Measurements from ENCODE around the gene SLC9A7. TPM values are rescaled to one million over a fixed set of nuclear protein-coding genes. Genes with fewer than 3 reads are reported as not detected.

Gene SLC9A7
- total and polyA plus RNA-seq, 12 donors, result 2.3 to 22.8 (median 12.4) TPM

- TF ChIP-seq, protein P1, sequence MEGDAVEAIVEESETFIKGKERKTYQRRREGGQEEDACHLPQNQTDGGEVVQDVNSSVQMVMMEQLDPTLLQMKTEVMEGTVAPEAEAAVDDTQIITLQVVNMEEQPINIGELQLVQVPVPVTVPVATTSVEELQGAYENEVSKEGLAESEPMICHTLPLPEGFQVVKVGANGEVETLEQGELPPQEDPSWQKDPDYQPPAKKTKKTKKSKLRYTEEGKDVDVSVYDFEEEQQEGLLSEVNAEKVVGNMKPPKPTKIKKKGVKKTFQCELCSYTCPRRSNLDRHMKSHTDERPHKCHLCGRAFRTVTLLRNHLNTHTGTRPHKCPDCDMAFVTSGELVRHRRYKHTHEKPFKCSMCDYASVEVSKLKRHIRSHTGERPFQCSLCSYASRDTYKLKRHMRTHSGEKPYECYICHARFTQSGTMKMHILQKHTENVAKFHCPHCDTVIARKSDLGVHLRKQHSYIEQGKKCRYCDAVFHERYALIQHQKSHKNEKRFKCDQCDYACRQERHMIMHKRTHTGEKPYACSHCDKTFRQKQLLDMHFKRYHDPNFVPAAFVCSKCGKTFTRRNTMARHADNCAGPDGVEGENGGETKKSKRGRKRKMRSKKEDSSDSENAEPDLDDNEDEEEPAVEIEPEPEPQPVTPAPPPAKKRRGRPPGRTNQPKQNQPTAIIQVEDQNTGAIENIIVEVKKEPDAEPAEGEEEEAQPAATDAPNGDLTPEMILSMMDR (IDR thresholded peaks at IDR 0.05), result no peak
- TF ChIP-seq POLR2A (IDR thresholded peaks at IDR 0.05), result no peak
- H3K4me1 ChIP-seq (replicated peaks in 1 of 2), result no peaks in the 10 kb centered on the region
- intact Hi-C loops (cut with DNase I), result no loop called here
- WGBS, 4 donors, result 56 to 83% (median 68%) methylated on average over 2 of the region's 2 CpGs
- H3K4me3 ChIP-seq, result no peak overlapping the region
- H3K36me3 ChIP-seq (replicated peaks in 1 of 2), result no peaks in the 10 kb centered on the region
- H3K27me3 ChIP-seq, result no peaks in the 10 kb centered on the region
- H3K9me3 ChIP-seq (replicated peaks in 1 of 3), result no peaks in the 10 kb centered on the region
- no peak overlapping the region for H3K27ac ChIP-seq
- DNase-seq, result no peak
These were observed 92.1 kb downstream of the SLC9A7 start for GRCh38 chrX:46666831-46667230.

DNA sequence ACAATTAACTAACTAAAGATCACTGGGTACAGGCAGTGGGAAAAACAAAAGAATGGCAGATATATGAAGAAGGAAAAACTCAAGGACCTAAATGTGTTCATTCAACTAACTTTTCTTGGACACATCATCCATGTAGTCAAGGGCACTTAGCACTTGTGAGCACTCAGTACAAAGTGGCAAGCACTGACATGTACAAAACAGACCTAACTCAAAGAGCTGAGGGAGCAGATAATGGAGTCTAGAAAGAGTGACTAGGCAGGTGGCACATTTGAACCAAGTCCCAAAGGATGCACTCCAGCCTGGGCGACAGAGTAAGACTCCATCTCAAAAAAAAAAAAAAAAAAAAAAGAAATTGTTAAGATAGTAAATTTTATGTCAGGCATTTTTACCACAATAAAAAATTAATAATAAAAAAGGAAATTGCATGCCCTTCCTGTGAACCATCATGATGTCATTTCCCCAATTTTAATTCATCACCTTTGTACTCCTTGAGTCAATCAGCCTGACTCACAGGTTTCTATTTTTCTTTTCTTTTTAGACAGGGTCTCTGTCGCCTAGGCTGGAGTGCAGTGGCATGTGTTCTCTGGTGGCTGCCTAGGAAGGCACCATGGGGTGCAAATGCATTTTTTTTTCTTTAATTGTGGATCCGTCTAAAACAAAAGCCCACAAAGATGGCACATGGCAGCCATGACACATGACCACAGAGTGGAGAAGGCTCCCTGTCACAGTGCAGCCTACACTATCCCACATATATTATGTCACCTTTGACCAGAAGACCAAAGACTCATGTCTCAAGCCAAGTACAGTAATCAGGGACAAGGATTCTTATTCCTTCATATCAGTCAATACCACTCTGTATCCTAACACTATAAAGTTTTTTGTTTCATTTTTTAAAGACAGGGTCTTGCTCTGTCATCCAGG lies 93.4 kb downstream of the SLC9A7 start:
- H3K36me3 ChIP-seq (replicated peaks in 1 of 2), result no peaks in the 10 kb centered on the region
- H3K27ac ChIP-seq, result no peak overlapping the region
- 62 to 80% (median 76%) methylated on average over 3 of the region's 3 CpGs for WGBS, 4 donors
- intact Hi-C loops (cut with DNase I), result no loop called here
- TF ChIP-seq, protein P1 (IDR thresholded peaks at IDR 0.05), result no peak
- no peak for TF ChIP-seq POLR2A (IDR thresholded peaks at IDR 0.05)
- no peak overlapping the region for H3K4me3 ChIP-seq
- DNase-seq, result no peak
- no peaks in the 10 kb centered on the region for H3K27me3 ChIP-seq
- H3K9me3 ChIP-seq (replicated peaks in 1 of 3), result no peaks in the 10 kb centered on the region
- no peaks in the 10 kb centered on the region for H3K4me1 ChIP-seq (replicated peaks in 1 of 2)

- no peak for DNase-seq
- H3K4me1 ChIP-seq (replicated peaks in 1 of 2), result no peaks in the 10 kb centered on the region
- intact Hi-C loops (cut with DNase I), result no loop called here
- TF ChIP-seq POLR2A (IDR thresholded peaks at IDR 0.05), result no peak
- TF ChIP-seq, protein P1 (IDR thresholded peaks at IDR 0.05), result no peak
- no peaks in the 10 kb centered on the region for H3K27me3 ChIP-seq
- 61 to 79% (median 73%) methylated on average over 3 to 10 of the region's 10 CpGs for WGBS, 4 donors
- no peak overlapping the region for H3K4me3 ChIP-seq
- no peak overlapping the region for H3K27ac ChIP-seq
- H3K9me3 ChIP-seq (replicated peaks in 1 of 3), result no peaks in the 10 kb centered on the region
- H3K36me3 ChIP-seq (replicated peaks in 1 of 2), result no peaks in the 10 kb centered on the region
These were observed 96.5 kb downstream of the SLC9A7 start for GRCh38 chrX:46662188-46662958.

DNA sequence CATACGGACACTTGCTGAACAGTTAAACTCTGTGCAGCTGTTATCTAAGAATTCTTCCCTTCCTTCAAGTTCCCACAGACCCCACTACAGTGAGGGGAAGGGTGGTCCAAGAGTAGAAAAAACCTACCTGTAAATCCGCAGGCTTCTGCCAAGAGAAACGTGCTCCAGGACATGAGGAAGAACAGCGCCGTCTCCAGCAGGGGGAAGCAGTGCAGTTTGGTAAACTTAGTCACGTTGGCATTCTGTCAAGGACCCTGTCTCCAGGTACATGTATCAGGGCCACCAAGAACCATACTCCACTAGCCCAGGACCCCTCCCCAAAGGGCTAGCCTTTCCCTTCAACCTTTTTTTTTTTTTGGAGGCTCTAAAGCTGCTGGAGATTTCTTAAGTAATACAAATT lies 105.4 kb downstream of the SLC9A7 start:
- Histone ChIP-seq H3K27me3 (peaks cover 17% of the 10 kb centered on the region), H3K27ac (no peak overlapping the region), H3K9me3 (replicated peaks in 1 of 3) (no peaks in the 10 kb centered on the region), H3K4me1 (replicated peaks in 1 of 2) (peaks cover 0 to 10% of the 10 kb centered on the region in 2 donors), H3K4me3 (no peak overlapping the region), H3K36me3 (replicated peaks in 1 of 2) (no peaks in the 10 kb centered on the region)
- DNase-seq, result no peak
- intact Hi-C loops (cut with DNase I), result no loop called here
- TF ChIP-seq, protein P1 (IDR thresholded peaks at IDR 0.05), result peak in 1 of 6 experiments; percentile 6
- no peak for TF ChIP-seq POLR2A (IDR thresholded peaks at IDR 0.05)
- WGBS, 4 donors, result 42 to 67% (median 51%) methylated on average over 6 of the region's 6 CpGs

All from adrenal gland (tissue), 12 donors.